ENCODE results near the gene NANOGP8. TPM values are rescaled to one million over a fixed set of nuclear protein-coding genes. Genes with fewer than 3 reads are reported as not detected.
A peak's percentile ranks its signal among the peaks of the same experiment; 100 is the strongest.
"Not testable (repeated sequence)": the region's sequence is repeated elsewhere in the genome, so short reads cannot be mapped to it uniquely, and the experiment has no call there.

Gene NANOGP8
- total RNA-seq = under 1 TPM in 1 of 2 donors, not detected in 1; 0.34 TPM
- long read RNA-seq = 0 reads

- intact Hi-C loops (cut with DNase I, micrococcal nuclease); DNase-seq; ATAC-seq: not testable (repeated sequence)
These were observed at the start of gene NANOGP8 for GRCh38 chr15:35085176-35085919. Gene NANOGP8, minus strand, starts transcription at chr15:35085295. Its CDS starts 185 bp downstream, at chr15:35085110.

GRCh38 chr15:35134299-35134698 lies 49.2 kb upstream of the NANOGP8 start:
- intact Hi-C loops (cut with DNase I, micrococcal nuclease) = no loop called here
- DNase-seq = no peak
- ATAC-seq = peak; percentile 48

- intact Hi-C loops (cut with DNase I, micrococcal nuclease) = no loop called here
- DNase-seq (no peak), ATAC-seq (no peak)
These were observed 45.1 kb upstream of the NANOGP8 start for GRCh38 chr15:35130245-35130644.

GRCh38 chr15:35129361-35129760 lies 44.3 kb upstream of the NANOGP8 start:
- ATAC-seq (no peak), DNase-seq (no peak)
- intact Hi-C loops (cut with DNase I, micrococcal nuclease) = no loop called here

GRCh38 chr15:35127717-35128116 lies 42.6 kb upstream of the NANOGP8 start:
- ATAC-seq (no peak), DNase-seq (no peak)
- intact Hi-C loops (cut with DNase I, micrococcal nuclease) = no loop called here

GRCh38 chr15:35126236-35126635 lies 41.1 kb upstream of the NANOGP8 start:
- ATAC-seq (no peak), DNase-seq (no peak)
- intact Hi-C loops (cut with DNase I, micrococcal nuclease) = no loop called here

GRCh38 chr15:35123743-35124142 lies 38.6 kb upstream of the NANOGP8 start:
- DNase-seq (no peak), ATAC-seq (no peak)
- intact Hi-C loops (cut with DNase I, micrococcal nuclease) = no loop called here

- intact Hi-C loops (cut with DNase I, micrococcal nuclease) = no loop called here
- ATAC-seq (no peak), DNase-seq (no peak)
These were observed 36.7 kb upstream of the NANOGP8 start for GRCh38 chr15:35121611-35122359.

- ATAC-seq (no peak), DNase-seq (no peak)
- intact Hi-C loops (cut with DNase I, micrococcal nuclease) = no loop called here
These were observed 35.1 kb upstream of the NANOGP8 start for GRCh38 chr15:35120173-35120572.

GRCh38 chr15:35118960-35119359 lies 33.9 kb upstream of the NANOGP8 start:
- ATAC-seq = no peak
- intact Hi-C loops (cut with DNase I, micrococcal nuclease) = no loop called here

GRCh38 chr15:35117543-35118265 lies 32.6 kb upstream of the NANOGP8 start:
- intact Hi-C loops (cut with DNase I, micrococcal nuclease) = no loop called here
- ATAC-seq = no peak
- DNase-seq = no peak

More at GRCh38 chr15:35118960-35119359, 33.9 kb upstream of the NANOGP8 start:
- no peak for DNase-seq

- DNase-seq (no peak), ATAC-seq (no peak)
- intact Hi-C loops (cut with DNase I, micrococcal nuclease) = no loop called here
These were observed 30.1 kb upstream of the NANOGP8 start for GRCh38 chr15:35115155-35115725.

- no peak for ATAC-seq
- DNase-seq = no peak
- intact Hi-C loops (cut with DNase I, micrococcal nuclease) = no loop called here
These were observed 27.3 kb upstream of the NANOGP8 start for GRCh38 chr15:35112346-35112745.

GRCh38 chr15:35111861-35112260 lies 26.8 kb upstream of the NANOGP8 start:
- ATAC-seq = no peak
- intact Hi-C loops (cut with DNase I, micrococcal nuclease) = no loop called here
- DNase-seq = no peak

GRCh38 chr15:35108453-35108852 lies 23.4 kb upstream of the NANOGP8 start:
- intact Hi-C loops (cut with DNase I, micrococcal nuclease) = no loop called here
- ATAC-seq (no peak), DNase-seq (no peak)

- ATAC-seq (no peak), DNase-seq (no peak)
- intact Hi-C loops (cut with DNase I, micrococcal nuclease) = no loop called here
These were observed 22.5 kb upstream of the NANOGP8 start for GRCh38 chr15:35107561-35107960.

GRCh38 chr15:35107122-35107521 lies 22.0 kb upstream of the NANOGP8 start:
- ATAC-seq (no peak), DNase-seq (no peak)
- intact Hi-C loops (cut with DNase I, micrococcal nuclease) = no loop called here

- DNase-seq (no peak), ATAC-seq (no peak)
- intact Hi-C loops (cut with DNase I, micrococcal nuclease) = no loop called here
These were observed 19.5 kb upstream of the NANOGP8 start for GRCh38 chr15:35104526-35105147.

- no peak for DNase-seq
- intact Hi-C loops (cut with DNase I, micrococcal nuclease) = no loop called here
- no peak for ATAC-seq
These were observed 17.1 kb upstream of the NANOGP8 start for GRCh38 chr15:35102186-35102585.

Data from left colon (tissue), 2 donors.